Measurements from ENCODE around the gene CAST. TPM values are rescaled to one million over a fixed set of nuclear protein-coding genes. Genes with fewer than 3 reads are reported as not detected.

CAST gene
- total RNA-seq, 2 donors from 2014 or later, result 315 to 490 TPM

- TF ChIP-seq, protein P1, sequence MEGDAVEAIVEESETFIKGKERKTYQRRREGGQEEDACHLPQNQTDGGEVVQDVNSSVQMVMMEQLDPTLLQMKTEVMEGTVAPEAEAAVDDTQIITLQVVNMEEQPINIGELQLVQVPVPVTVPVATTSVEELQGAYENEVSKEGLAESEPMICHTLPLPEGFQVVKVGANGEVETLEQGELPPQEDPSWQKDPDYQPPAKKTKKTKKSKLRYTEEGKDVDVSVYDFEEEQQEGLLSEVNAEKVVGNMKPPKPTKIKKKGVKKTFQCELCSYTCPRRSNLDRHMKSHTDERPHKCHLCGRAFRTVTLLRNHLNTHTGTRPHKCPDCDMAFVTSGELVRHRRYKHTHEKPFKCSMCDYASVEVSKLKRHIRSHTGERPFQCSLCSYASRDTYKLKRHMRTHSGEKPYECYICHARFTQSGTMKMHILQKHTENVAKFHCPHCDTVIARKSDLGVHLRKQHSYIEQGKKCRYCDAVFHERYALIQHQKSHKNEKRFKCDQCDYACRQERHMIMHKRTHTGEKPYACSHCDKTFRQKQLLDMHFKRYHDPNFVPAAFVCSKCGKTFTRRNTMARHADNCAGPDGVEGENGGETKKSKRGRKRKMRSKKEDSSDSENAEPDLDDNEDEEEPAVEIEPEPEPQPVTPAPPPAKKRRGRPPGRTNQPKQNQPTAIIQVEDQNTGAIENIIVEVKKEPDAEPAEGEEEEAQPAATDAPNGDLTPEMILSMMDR (IDR thresholded peaks at IDR 0.05), result no peak
- Histone ChIP-seq H3K9ac (ENCODE audit: low read depth in 2 of 2, low read length in 2 of 2) (no peak overlapping the region), H3K27me3 (no peaks in the 10 kb centered on the region), H3K4me1 (no peaks in the 10 kb centered on the region), H3K36me3 (no peaks in the 10 kb centered on the region), H3K27ac (no peak overlapping the region), H3K4me3 (no peak overlapping the region), H3K9me3 (no peaks in the 10 kb centered on the region)
- DNase-seq, result no peak
- intact Hi-C loops (cut with DNase I), result no loop called here
These were observed 25.0 kb upstream of the CAST start for GRCh38 chr5:96637196-96637595.

GRCh38 chr5:96638561-96638960 is 23.6 kb upstream of the CAST start:
- TF ChIP-seq, protein P1 (IDR thresholded peaks at IDR 0.05), result no peak
- intact Hi-C loops (cut with DNase I), result no loop called here
- Histone ChIP-seq H3K9ac (ENCODE audit: low read depth in 2 of 2, low read length in 2 of 2) (no peak overlapping the region), H3K36me3 (no peaks in the 10 kb centered on the region), H3K4me1 (no peaks in the 10 kb centered on the region), H3K9me3 (no peaks in the 10 kb centered on the region), H3K27ac (no peak overlapping the region), H3K4me3 (no peak overlapping the region), H3K27me3 (no peaks in the 10 kb centered on the region)
- DNase-seq, result no peak

- Histone ChIP-seq H3K4me3 (no peak overlapping the region), H3K9me3 (no peaks in the 10 kb centered on the region), H3K4me1 (no peaks in the 10 kb centered on the region), H3K36me3 (no peaks in the 10 kb centered on the region), H3K27ac (no peak overlapping the region), H3K9ac (ENCODE audit: low read depth in 2 of 2, low read length in 2 of 2) (no peak overlapping the region), H3K27me3 (no peaks in the 10 kb centered on the region)
- TF ChIP-seq, protein P1 (IDR thresholded peaks at IDR 0.05), result no peak
- intact Hi-C loops (cut with DNase I), result no loop called here
- DNase-seq, result no peak
These were observed 21.5 kb upstream of the CAST start for GRCh38 chr5:96640696-96641095.

GRCh38 chr5:96641368-96642280 is 20.6 kb upstream of the CAST start:
- no peaks in the 10 kb centered on the region for H3K9me3 ChIP-seq
- H3K27ac ChIP-seq, result no peak overlapping the region
- no peak for DNase-seq
- no peaks in the 10 kb centered on the region for H3K27me3 ChIP-seq
- H3K36me3 ChIP-seq, result no peaks in the 10 kb centered on the region
- intact Hi-C loops (cut with DNase I), result no loop called here
- TF ChIP-seq, protein P1 (IDR thresholded peaks at IDR 0.05), result no peak
- H3K4me3 ChIP-seq, result no peak overlapping the region
- H3K9ac ChIP-seq (ENCODE audit: low read depth in 2 of 2, low read length in 2 of 2), result no peak overlapping the region
- no peaks in the 10 kb centered on the region for H3K4me1 ChIP-seq

DNA sequence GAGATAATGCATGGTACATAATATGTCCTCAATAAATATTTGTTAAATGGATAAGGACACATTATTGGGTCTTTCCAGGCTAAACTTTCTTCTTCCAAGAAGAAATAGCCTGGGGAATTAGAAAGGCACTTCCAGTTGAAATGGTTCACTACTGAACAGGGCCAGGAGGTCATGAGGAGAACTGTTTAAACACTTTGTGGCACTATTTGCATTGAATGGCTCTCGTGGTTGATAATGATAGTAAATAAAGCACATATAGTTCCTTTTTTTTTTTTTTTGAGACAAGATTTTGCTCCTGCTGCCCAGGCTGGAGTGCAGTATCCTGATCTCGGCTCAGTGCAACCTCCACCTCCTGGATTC is 19.9 kb upstream of the CAST start:
- H3K27me3 ChIP-seq, result no peaks in the 10 kb centered on the region
- H3K9me3 ChIP-seq, result no peaks in the 10 kb centered on the region
- H3K4me3 ChIP-seq, result no peak overlapping the region
- H3K9ac ChIP-seq (ENCODE audit: low read depth in 2 of 2, low read length in 2 of 2), result no peak overlapping the region
- intact Hi-C loops (cut with DNase I), result no loop called here
- H3K4me1 ChIP-seq, result no peaks in the 10 kb centered on the region
- TF ChIP-seq, protein P1 (IDR thresholded peaks at IDR 0.05), result no peak
- no peak overlapping the region for H3K27ac ChIP-seq
- no peaks in the 10 kb centered on the region for H3K36me3 ChIP-seq
- no peak for DNase-seq

Data from colonic mucosa (tissue), 4 donors.